Calu3 (cell line): ENCODE measurements around the gene CHKA. TPM values are rescaled to one million over a fixed set of nuclear protein-coding genes. Genes with fewer than 3 reads are reported as not detected.

Experiments used
- BruUV-seq: library from RNA; stranded (reverse); fragments of 400-500 nt; replicated peaks from 2 replicates; lab custom pipeline; 2021; lab: Mats Ljungman, UMichigan
- CTCF ChIA-PET: fragments of 300-600 bp; sonication (Branson Sonifier 250); formaldehyde crosslinking; loops from one replicate; lab custom pipeline; 2022; ENCODE audit warnings: antibody characterized with exemption; lab: Charles Lee
- DNase-seq: peaks from one replicate; pipeline ENCODE4 v3.0.0; 2022
- H3K27ac Mint-ChIP-seq: one replicate; pipeline ENCODE4 v1.8.0; 2022; ENCODE audit warnings: mixed read lengths; ENCODE audit not compliant: unreplicated experiment
- H3K27me3 Mint-ChIP-seq: one replicate; pipeline ENCODE4 v1.8.0; 2022; ENCODE audit warnings: mixed read lengths; ENCODE audit not compliant: unreplicated experiment
- H3K36me3 Mint-ChIP-seq: one replicate; pipeline ENCODE4 v1.8.0; 2022; ENCODE audit warnings: mild to moderate bottlenecking, moderate library complexity, mixed read lengths; ENCODE audit not compliant: insufficient read depth, unreplicated experiment
- H3K4me1 Mint-ChIP-seq: one replicate; pipeline ENCODE4 v1.8.0; 2022; ENCODE audit warnings: mild to moderate bottlenecking, low read depth, mixed read lengths; ENCODE audit not compliant: unreplicated experiment
- H3K4me3 Mint-ChIP-seq: one replicate; pipeline ENCODE4 v1.8.0; 2022; ENCODE audit warnings: mild to moderate bottlenecking, low read depth, moderate library complexity, mixed read lengths; ENCODE audit not compliant: unreplicated experiment
- H3K9me3 Mint-ChIP-seq: one replicate; pipeline ENCODE4 v1.8.0; 2022; ENCODE audit warnings: low read depth, mixed read lengths; ENCODE audit not compliant: unreplicated experiment
- intact Hi-C: fragments of 100-400 bp; cut with micrococcal nuclease; formaldehyde crosslinking; loops from one replicate; pipeline ENCODE4 v1.10.0; 2022; ENCODE audit not compliant: unreplicated experiment
- total RNA-seq: library from RNA; stranded (reverse); gene quantifications from 2 replicates; pipeline ENCODE4 v1.2.3, GENCODE V29; 2022
- TF ChIP-seq, protein P1 (sequence below): fragments of 200-600 bp; IDR thresholded peaks from one replicate; pipeline ENCODE4 v1.8.0; 2022; ENCODE audit warnings: antibody characterized with exemption; ENCODE audit not compliant: unreplicated experiment

The CHKA gene
- total RNA-seq, 1 experiment from 2014 or later = 104 TPM

DNA sequence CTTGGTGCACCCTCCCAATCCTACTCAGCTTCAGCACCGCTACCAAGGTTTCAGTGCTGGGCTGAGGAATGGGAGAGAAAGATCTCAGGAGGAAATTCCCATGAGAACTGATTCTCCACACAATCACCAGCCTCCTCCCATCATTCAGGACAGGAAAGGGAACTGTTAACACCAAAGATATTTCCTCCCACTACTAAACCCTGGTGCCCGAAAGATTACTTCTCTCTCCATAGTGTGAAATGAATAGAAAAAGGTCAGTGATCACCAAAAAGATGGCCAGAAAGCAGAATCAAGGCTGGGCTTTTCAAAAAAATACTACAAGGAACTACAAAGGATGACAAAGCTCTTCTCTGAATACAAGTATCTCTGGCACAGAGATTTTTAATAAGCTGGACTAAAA is 56.3 kb downstream of the CHKA start:
- no peaks in the 10 kb centered on the region for H3K9me3 Mint-ChIP-seq
- no TSS peak for BruUV-seq
- H3K4me1 Mint-ChIP-seq = no peaks in the 10 kb centered on the region
- H3K4me3 Mint-ChIP-seq = no peak overlapping the region
- H3K36me3 Mint-ChIP-seq = peaks cover 93% of the 10 kb centered on the region
- H3K27me3 Mint-ChIP-seq = no peaks in the 10 kb centered on the region
- DNase-seq = no peak
- TF ChIP-seq, protein P1, sequence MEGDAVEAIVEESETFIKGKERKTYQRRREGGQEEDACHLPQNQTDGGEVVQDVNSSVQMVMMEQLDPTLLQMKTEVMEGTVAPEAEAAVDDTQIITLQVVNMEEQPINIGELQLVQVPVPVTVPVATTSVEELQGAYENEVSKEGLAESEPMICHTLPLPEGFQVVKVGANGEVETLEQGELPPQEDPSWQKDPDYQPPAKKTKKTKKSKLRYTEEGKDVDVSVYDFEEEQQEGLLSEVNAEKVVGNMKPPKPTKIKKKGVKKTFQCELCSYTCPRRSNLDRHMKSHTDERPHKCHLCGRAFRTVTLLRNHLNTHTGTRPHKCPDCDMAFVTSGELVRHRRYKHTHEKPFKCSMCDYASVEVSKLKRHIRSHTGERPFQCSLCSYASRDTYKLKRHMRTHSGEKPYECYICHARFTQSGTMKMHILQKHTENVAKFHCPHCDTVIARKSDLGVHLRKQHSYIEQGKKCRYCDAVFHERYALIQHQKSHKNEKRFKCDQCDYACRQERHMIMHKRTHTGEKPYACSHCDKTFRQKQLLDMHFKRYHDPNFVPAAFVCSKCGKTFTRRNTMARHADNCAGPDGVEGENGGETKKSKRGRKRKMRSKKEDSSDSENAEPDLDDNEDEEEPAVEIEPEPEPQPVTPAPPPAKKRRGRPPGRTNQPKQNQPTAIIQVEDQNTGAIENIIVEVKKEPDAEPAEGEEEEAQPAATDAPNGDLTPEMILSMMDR = no peak
- intact Hi-C loops = no loop called here
- CTCF ChIA-PET = interaction anchor here (0.8 kb wide), 2 partner anchors 35 to 107 kb away, joined by 3 to 5 read pairs; no protein-coding TSS in a partner anchor
- H3K27ac Mint-ChIP-seq = no peak overlapping the region

DNA sequence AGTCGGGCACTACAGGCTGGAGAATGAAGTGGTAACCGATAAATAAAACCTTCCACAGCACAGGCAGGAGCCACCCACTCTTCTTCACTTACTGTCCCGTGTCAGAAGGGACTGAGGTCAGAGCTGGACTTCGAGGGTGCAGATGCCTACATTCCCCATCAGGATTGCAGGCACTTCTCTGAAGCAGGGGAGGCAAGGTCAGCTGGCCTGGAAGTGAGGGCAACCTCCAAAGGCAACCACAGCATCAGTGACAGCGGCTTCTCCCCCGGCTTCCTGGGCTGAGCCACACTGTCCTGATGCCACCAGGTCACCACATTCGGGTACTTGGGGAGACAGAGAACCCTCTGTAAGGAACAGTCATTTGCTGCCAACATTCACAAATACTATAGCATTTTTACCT is 59.7 kb downstream of the CHKA start:
- Mint-ChIP-seq H3K4me3 (no peak overlapping the region), H3K4me1 (no peaks in the 10 kb centered on the region), H3K27me3 (no peaks in the 10 kb centered on the region), H3K36me3 (peaks cover 93% of the 10 kb centered on the region), H3K27ac (no peak overlapping the region), H3K9me3 (no peaks in the 10 kb centered on the region)
- intact Hi-C loops = no loop called here
- BruUV-seq = no TSS peak
- DNase-seq = no peak
- TF ChIP-seq, protein P1 = no peak
- CTCF ChIA-PET = no interaction called here

DNA sequence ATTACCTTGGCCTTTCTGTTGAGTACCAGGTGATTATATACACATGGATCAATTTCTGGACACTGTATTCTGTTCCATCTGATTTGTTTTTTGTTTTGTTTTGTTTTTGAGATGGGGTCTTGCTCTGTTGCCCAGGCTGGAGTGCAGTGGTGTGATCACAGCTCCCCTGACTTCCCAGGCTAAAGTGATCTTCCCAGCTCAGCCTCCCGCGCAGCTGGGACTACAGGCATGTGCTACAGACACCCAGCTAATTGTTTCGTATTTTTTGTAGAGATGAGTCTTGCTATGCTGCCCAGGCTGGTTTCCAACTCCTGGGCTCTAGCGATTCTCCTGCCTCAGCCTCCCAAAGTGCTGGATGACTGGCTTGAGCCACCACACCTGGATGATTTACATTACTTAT is 63.4 kb downstream of the CHKA start:
- Mint-ChIP-seq H3K4me1 (no peaks in the 10 kb centered on the region), H3K27ac (peak overlapping the region; percentile 50), H3K27me3 (no peaks in the 10 kb centered on the region), H3K36me3 (peaks cover 98% of the 10 kb centered on the region), H3K9me3 (no peaks in the 10 kb centered on the region), H3K4me3 (no peak overlapping the region)
- TF ChIP-seq, protein P1 = no peak
- BruUV-seq = no TSS peak
- intact Hi-C loops = no loop called here
- CTCF ChIA-PET = no interaction called here
- no peak for DNase-seq

DNA sequence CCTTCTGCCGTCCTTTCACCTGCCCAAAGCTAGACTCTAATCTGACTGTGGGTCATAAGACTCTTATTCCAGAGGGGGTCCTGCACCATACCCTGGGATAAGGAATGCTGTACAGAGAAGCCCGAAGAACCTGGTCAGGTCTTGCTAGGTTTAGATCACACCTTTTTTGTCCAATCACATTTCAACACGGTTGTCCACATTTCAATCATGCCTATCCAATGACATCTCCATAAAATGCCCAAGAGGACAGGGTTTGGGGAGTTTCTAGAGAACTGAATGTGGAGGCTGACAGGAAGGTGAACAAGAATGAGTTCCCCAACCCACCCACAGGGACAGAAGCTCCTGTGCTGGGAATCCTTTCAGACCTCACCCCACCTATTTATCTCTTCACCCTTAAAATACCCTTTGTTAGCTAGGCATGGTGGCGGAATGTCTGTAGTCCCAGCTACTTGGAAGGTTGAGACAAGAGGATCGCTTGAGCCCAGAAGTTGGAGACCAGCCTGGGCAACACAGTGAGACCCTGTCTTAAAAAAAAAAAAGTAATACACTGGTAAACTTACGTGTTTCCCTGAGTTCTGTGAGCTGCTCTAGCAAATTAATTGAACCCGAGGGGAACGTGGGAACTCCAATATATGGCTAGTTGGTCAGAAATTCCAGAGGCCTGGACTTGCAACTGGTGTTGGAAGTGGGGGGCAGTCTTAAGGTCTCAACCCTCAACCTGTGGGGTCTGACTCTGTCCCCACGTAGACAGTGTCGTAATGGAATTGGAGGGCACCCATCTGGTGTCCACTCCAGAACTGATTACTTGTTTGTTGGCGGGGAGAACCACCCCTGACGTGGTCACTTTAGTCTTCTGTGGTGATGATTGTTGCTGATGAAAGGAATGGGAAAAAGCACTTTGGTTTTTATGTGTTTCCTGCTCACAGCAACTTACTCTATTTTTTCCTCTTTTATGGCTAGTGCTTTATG is 64.6 kb downstream of the CHKA start:
- CTCF ChIA-PET = no interaction called here
- intact Hi-C loops = no loop called here
- H3K27me3 Mint-ChIP-seq = no peaks in the 10 kb centered on the region
- no TSS peak for BruUV-seq
- no peaks in the 10 kb centered on the region for H3K9me3 Mint-ChIP-seq
- TF ChIP-seq, protein P1 = no peak
- DNase-seq = no peak
- no peak overlapping the region for H3K4me3 Mint-ChIP-seq
- H3K4me1 Mint-ChIP-seq = no peaks in the 10 kb centered on the region
- H3K36me3 Mint-ChIP-seq = peaks cover 97% of the 10 kb centered on the region
- H3K27ac Mint-ChIP-seq = no peak overlapping the region
